T-helper 17 cell (primary cell): Measurements from ENCODE around the gene HOXB8. TPM values are rescaled to one million over a fixed set of nuclear protein-coding genes. Genes with fewer than 3 reads are reported as not detected.

ENCODE experiments used
- ATAC-seq: fragments of 150-1000 bp; cut with Tn5 transposase; 2 replicates; pipeline ENCODE4 v1.10.0; 2021; ENCODE audit warnings: mild to moderate bottlenecking, moderate library complexity
- DNase-seq, 3 donors: peaks; one replicate each; pipeline versions ENCODE4 v3.0.0 to v3.0.0-alpha.2; 2020 to 2021
- H3K9me3 ChIP-seq: one replicate; pipeline ENCODE4 v1.7.0; 2013; ENCODE audit warnings: low read length, mild to moderate bottlenecking; ENCODE audit not compliant: control insufficient read depth, poor library complexity, severe bottlenecking
- H3K27ac Mint-ChIP-seq: one replicate; pipeline ENCODE4 v1.8.0; 2022; ENCODE audit warnings: mild to moderate bottlenecking, moderate library complexity, mixed read lengths
- H3K27me3 Mint-ChIP-seq: one replicate; pipeline ENCODE4 v1.8.0; 2022; ENCODE audit warnings: mixed read lengths
- H3K36me3 Mint-ChIP-seq: one replicate; pipeline ENCODE4 v1.8.0; 2022; ENCODE audit warnings: low read depth, mixed read lengths
- H3K4me1 Mint-ChIP-seq: one replicate; pipeline ENCODE4 v1.8.0; 2022; ENCODE audit warnings: mild to moderate bottlenecking, mixed read lengths
- H3K4me3 Mint-ChIP-seq: one replicate; pipeline ENCODE4 v1.8.0; 2022; ENCODE audit warnings: mild to moderate bottlenecking, moderate library complexity, mixed read lengths
- total RNA-seq, 4 donors: library from RNA in 2 of 4; stranded (reverse) in 2 of 4; gene quantifications; one replicate each; pipeline ENCODE4 v1.2.3 and lab custom pipeline; 2022 to 2026

The HOXB8 gene
- total RNA-seq, result not detected
- total RNA-seq (lab: John Stamatoyannopoulos, UW), result 0 reads per million in 2 donors

DNA sequence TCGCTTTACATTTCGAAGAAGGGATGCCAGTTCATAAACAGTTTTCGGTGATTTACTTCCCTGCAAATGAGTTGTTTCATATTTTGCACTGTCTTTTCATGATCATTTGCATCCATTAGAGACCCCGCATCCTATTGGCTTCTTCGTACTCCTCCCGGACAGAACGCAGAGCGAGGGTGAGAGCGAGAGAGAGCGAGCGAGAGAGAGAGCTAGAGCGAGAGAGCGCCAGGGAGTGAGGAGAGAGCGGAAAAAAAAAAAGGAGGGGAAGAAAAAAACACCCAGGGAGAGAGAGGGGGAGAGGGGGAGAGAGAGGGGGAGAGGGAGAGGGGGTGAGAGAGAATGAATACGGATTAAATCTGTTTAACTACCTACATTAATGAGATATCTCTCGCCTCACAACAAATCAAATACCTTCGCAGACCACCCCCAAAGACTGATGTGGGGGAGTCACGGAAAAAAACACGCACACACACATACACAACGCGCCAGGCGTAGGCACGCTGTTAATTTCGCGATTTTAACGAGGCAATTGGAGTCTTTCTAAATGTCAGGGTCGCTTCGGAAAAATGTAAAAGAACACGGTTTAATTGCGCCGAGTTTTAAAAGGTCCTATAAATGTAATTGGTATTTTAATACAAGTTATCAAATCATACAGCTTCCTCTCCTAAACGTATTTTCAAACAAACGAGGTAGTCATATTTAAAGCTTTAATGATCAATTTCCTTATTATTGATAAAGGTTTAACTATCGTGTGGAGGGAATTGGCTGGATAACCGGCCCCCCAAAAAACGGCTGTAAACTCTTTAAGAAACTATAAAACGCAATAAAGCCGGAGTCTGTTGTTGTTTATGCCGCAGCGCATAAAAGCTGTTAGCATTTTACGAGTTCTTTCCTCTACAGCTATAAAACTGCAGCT lies at the start of gene HOXB8:
Gene HOXB8 (minus strand): TSS at position 246 of the 916 bp plus-strand sequence. CDS start 588 bp downstream, outside the sequence.
- peaks cover 53% of the 10 kb centered on the region for H3K4me1 Mint-ChIP-seq
- H3K27me3 Mint-ChIP-seq, result peaks cover 91% of the 10 kb centered on the region
- H3K9me3 ChIP-seq, result no peaks in the 10 kb centered on the region
- peaks cover 6% of the 10 kb centered on the region for H3K36me3 Mint-ChIP-seq
- ATAC-seq (no peak), DNase-seq (no peak)
- H3K4me3 Mint-ChIP-seq, result peak within 1 kb of the TSS; percentile 95
- peak within 1 kb of the TSS; percentile 73 for H3K27ac Mint-ChIP-seq

DNA sequence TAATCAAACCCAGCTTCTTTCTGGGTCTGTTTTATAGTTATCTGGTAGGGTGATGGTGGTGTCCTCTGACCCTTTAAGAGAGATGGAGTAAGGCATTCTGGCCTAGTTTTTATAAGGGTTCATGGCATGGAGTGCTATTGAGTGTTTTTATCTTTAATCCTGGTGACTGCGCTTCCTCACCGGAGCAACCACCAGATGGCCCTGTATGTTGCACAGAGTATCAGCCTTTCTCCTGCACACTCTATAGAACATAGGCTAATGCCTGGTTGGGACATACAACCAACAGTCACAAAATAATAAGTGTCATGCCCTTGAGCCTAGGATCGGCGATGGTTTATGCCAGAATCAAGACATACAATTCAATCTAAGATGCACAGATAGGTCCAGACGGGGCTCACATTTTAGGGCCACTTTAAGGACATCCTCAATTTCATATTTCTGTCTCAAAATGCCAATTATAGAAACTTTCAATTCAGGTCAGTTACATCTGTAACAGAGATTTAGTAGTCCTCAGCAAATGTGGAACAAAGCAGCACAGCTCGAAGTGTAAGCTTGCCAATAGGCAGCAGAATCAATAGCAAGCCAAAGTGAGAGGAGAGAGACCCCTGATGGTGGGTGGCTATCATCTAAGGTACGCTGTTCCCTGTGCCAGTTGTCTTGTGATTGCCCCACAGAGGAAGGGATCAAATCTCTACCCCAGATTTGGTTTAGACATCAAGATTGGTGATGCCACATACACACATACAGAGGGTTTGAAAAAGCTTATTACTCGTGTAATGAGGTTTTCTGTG lies 48.2 kb upstream of the HOXB8 start:
- DNase-seq, result no peak
- Mint-ChIP-seq H3K27ac (no peak overlapping the region), H3K4me1 (peaks cover 2% of the 10 kb centered on the region), H3K4me3 (no peak overlapping the region), H3K27me3 (peaks cover 30% of the 10 kb centered on the region), H3K36me3 (peaks cover 5% of the 10 kb centered on the region)
- no peaks in the 10 kb centered on the region for H3K9me3 ChIP-seq
- ATAC-seq, result no peak

DNA sequence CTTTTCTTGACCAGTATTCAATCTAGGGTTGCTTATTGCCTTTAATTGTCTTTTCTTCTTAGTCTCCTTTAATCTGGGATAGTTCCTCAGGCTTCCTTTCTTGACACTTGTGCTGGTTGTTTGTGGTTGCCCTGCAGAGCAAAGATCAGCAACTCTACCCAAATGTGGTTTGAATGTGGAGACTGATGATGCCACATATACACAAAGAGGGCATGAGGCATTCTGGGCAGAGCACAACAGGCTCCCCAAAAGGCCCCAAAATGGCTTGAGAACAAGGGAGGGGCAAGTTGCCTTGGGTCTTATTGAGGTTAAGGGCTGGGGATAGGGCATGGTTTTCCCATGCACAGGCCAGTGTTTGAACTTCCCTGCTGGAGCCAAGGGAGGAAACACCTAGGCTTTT lies 40.8 kb upstream of the HOXB8 start:
- H3K36me3 Mint-ChIP-seq, result peaks cover 2% of the 10 kb centered on the region
- no peak overlapping the region for H3K27ac Mint-ChIP-seq
- H3K4me1 Mint-ChIP-seq, result peaks cover 11% of the 10 kb centered on the region
- no peak for ATAC-seq
- DNase-seq, result no peak
- no peak overlapping the region for H3K4me3 Mint-ChIP-seq
- H3K9me3 ChIP-seq, result no peaks in the 10 kb centered on the region
- peaks cover 7% of the 10 kb centered on the region for H3K27me3 Mint-ChIP-seq

DNA sequence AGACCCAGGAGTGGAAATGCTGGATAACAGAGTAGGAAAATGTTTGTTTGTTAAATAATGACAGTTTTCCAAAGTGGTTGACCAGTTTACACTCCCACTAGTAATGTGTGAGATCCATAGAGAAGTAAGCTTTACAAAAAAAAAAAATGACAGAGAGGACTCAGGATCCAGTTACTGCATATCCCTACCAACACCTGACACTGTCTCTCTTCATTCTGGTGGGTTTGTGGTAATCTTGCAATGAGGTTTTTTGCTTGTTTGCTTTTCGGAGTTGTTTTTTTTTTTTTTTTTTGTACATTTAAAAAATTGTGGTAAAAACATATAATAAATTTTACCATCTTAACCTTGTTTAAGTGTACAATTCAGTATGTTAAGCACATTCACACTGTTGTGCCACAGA lies 34.6 kb upstream of the HOXB8 start:
- H3K4me1 Mint-ChIP-seq, result peaks cover 12% of the 10 kb centered on the region
- DNase-seq (no peak), ATAC-seq (no peak)
- H3K27me3 Mint-ChIP-seq, result peaks cover 54% of the 10 kb centered on the region
- H3K27ac Mint-ChIP-seq, result no peak overlapping the region
- H3K9me3 ChIP-seq, result no peaks in the 10 kb centered on the region
- H3K36me3 Mint-ChIP-seq, result peaks cover 4% of the 10 kb centered on the region
- H3K4me3 Mint-ChIP-seq, result no peak overlapping the region

DNA sequence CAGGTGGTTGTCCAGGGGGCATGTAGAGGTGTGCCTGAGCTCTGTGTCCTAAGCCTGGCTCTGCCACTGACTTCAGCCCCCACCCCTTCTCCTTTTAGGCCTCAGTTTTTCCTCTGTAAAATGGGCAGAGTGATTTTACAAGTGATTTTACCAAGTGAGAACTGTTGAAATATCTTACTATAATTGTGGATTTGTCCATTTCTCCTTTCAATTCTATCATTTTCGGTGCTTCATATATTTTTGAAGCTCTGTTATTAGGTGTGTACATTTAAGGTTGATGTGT lies 32.8 kb upstream of the HOXB8 start:
- Mint-ChIP-seq H3K27ac (no peak overlapping the region), H3K4me1 (peaks cover 15% of the 10 kb centered on the region), H3K36me3 (peaks cover 9% of the 10 kb centered on the region), H3K4me3 (peak overlapping the region; percentile 96), H3K27me3 (peaks cover 73% of the 10 kb centered on the region)
- DNase-seq (no peak), ATAC-seq (no peak)
- no peaks in the 10 kb centered on the region for H3K9me3 ChIP-seq

DNA sequence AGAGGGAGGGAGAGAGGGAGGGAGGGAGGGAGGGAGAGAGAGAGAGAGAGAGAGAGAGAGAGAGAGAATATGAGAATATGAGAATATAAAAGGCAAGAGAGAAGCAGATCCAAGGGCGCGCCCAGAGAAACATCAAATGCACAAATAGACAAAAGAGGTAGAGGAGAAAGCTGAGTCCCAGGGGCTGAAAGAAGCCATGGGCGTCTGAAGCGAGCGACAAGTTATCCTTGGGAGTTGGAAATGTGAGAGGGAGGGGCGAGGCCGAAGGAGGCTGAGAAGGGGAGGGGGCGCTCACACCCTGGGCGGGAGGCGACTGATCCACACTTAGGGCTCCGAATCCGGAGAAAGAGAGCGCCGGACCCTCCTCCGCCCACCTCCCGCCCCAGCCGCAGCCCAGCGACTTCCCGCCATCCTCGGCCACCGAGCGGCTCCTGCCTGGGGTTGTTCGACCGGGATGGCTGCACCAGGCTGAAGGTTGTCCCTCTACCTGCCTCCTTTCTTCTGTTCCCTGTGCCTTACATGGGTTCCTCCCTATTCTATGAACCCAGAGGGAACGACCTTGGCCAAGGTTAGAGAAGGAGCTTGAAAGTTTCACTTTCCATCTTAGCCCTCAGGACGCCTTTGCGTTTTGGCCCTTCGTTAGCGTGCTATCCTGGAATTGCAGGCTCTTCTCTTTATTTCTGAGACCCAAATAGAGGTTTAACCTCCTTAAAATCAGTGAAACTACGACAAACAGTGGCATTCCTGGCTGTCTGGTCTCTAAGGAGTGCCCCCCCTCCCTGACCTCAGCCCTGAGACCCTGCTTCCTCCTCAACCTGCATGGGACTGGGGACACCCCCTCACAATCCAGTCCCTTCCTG lies 32.2 kb upstream of the HOXB8 start:
- H3K27me3 Mint-ChIP-seq, result peaks cover 75% of the 10 kb centered on the region
- H3K27ac Mint-ChIP-seq, result no peak overlapping the region
- no peak for DNase-seq

GRCh38 chr17:48646183-48647102 lies 31.4 kb upstream of the HOXB8 start:
- peaks cover 9% of the 10 kb centered on the region for H3K36me3 Mint-ChIP-seq
- peak overlapping the region; percentile 96 for H3K4me3 Mint-ChIP-seq
- H3K27ac Mint-ChIP-seq, result no peak overlapping the region
- H3K27me3 Mint-ChIP-seq, result peaks cover 80% of the 10 kb centered on the region
- DNase-seq (peak in 1 of 3 donors; percentile 11), ATAC-seq (peak; percentile 67)
- peaks cover 16% of the 10 kb centered on the region for H3K4me1 Mint-ChIP-seq
- no peaks in the 10 kb centered on the region for H3K9me3 ChIP-seq

More for the DNA sequence above, 32.2 kb upstream of the HOXB8 start:
- no peaks in the 10 kb centered on the region for H3K9me3 ChIP-seq
- no peak for ATAC-seq
- peak overlapping the region; percentile 96 for H3K4me3 Mint-ChIP-seq
- peaks cover 9% of the 10 kb centered on the region for H3K36me3 Mint-ChIP-seq
- H3K4me1 Mint-ChIP-seq, result peaks cover 15% of the 10 kb centered on the region

- Mint-ChIP-seq H3K27ac (no peak overlapping the region), H3K36me3 (peaks cover 9% of the 10 kb centered on the region), H3K4me1 (peaks cover 19% of the 10 kb centered on the region), H3K4me3 (peak overlapping the region; percentile 96), H3K27me3 (peaks cover 88% of the 10 kb centered on the region)
- H3K9me3 ChIP-seq, result no peaks in the 10 kb centered on the region
- ATAC-seq (no peak), DNase-seq (no peak)
Measured at GRCh38 chr17:48645639-48646182, 30.6 kb upstream of the HOXB8 start.

DNA sequence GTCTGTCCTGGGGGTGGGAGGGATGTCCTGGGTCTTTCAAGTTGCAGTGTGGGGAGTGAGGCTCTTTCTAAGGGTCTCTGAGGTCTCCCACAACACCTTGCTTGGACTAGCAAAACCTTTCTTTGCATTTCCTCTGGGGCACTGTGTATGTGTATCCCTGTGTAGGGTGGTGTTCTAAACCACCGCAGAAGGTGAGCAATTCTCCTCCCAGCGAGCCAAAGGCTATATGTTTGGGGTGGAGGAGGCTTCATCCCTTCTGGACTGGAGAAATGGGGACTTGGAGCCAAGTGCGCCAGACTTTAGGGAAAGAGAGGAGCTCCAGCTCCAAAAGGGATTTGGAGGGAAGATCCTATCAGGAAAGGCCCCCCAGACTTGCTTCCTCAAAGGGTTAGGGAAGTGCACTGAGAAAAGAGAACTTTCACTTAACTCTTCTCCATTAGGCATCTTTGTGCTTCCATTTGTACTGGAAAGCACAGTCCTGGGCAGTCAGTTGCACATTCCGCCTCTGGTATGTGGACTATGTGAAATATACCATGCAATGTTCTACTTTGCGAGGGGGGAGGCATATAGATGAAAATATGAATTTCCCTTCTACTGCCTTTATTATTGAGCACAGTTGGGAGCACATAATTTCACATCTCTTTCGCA lies 29.9 kb upstream of the HOXB8 start:
- no peaks in the 10 kb centered on the region for H3K9me3 ChIP-seq
- peaks cover 88% of the 10 kb centered on the region for H3K27me3 Mint-ChIP-seq
- H3K4me3 Mint-ChIP-seq, result peak overlapping the region; percentile 21
- H3K27ac Mint-ChIP-seq, result no peak overlapping the region
- H3K4me1 Mint-ChIP-seq, result peaks cover 19% of the 10 kb centered on the region
- DNase-seq (no peak), ATAC-seq (no peak)
- H3K36me3 Mint-ChIP-seq, result peaks cover 9% of the 10 kb centered on the region

DNA sequence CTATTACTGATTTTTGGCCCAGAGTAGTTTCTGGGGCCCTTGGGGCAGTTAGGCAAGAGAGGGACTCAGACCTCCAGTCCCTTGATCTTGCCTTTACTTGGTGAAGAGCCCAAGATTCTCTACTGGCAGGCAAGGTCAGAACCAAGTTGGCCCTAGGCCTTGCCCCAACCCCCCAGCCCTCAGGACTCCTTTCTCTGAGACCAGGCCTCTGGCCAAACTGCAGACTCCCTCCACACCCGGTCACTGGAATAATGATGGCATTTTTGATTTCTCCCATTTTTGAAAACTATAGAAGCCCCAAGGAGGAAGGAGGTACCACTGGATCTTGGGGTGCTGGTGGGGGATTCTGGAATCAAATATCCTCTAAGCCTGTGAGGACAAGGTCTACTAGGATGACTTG lies 29.1 kb upstream of the HOXB8 start:
- H3K9me3 ChIP-seq, result no peaks in the 10 kb centered on the region
- H3K27ac Mint-ChIP-seq, result no peak overlapping the region
- H3K4me1 Mint-ChIP-seq, result peaks cover 19% of the 10 kb centered on the region
- ATAC-seq (no peak), DNase-seq (no peak)
- H3K4me3 Mint-ChIP-seq, result no peak overlapping the region
- peaks cover 9% of the 10 kb centered on the region for H3K36me3 Mint-ChIP-seq
- peaks cover 88% of the 10 kb centered on the region for H3K27me3 Mint-ChIP-seq

DNA sequence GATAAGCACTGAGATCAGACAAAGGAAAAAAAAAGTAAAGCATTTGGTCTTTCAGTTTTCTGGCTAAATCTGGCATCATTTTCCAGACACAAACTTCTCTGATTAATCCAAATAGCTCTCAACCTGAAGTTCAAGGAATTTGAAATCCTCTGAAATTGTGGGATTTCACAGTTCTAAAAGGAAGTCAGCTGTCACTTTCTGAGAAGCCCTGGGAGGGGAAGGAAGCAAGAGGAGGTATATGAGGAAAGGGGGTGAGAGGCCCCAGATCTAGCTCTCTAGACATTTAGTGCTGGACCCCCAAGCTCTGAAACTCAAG lies 28.6 kb upstream of the HOXB8 start:
- Mint-ChIP-seq H3K36me3 (peaks cover 9% of the 10 kb centered on the region), H3K27me3 (peaks cover 89% of the 10 kb centered on the region), H3K4me3 (no peak overlapping the region), H3K27ac (no peak overlapping the region), H3K4me1 (peaks cover 19% of the 10 kb centered on the region)
- DNase-seq (no peak), ATAC-seq (no peak)
- H3K9me3 ChIP-seq, result no peaks in the 10 kb centered on the region
